HS-5 (cell line): Measurements from ENCODE around the gene FPR2.
"Not testable (repeated sequence)": the region's sequence is repeated elsewhere in the genome, so short reads cannot be mapped to it uniquely, and the experiment has no call there.

Source experiments
- DNase-seq: peaks from one replicate; pipeline ENCODE4 v3.0.0-alpha.2; 2012; ENCODE audit warnings: low read depth

The FPR2 gene

GRCh38 chr19:51805396-51805795, 44.4 kb downstream of the FPR2 start:
- DNase-seq, result not testable (repeated sequence)

- DNase-seq, result not testable (repeated sequence)
Measured at GRCh38 chr19:51806571-51806970, 45.6 kb downstream of the FPR2 start.

- no peak for DNase-seq
Measured at GRCh38 chr19:51807111-51807701, 46.2 kb downstream of the FPR2 start.

GRCh38 chr19:51807925-51808324, 46.9 kb downstream of the FPR2 start:
- DNase-seq, result no peak

DNA sequence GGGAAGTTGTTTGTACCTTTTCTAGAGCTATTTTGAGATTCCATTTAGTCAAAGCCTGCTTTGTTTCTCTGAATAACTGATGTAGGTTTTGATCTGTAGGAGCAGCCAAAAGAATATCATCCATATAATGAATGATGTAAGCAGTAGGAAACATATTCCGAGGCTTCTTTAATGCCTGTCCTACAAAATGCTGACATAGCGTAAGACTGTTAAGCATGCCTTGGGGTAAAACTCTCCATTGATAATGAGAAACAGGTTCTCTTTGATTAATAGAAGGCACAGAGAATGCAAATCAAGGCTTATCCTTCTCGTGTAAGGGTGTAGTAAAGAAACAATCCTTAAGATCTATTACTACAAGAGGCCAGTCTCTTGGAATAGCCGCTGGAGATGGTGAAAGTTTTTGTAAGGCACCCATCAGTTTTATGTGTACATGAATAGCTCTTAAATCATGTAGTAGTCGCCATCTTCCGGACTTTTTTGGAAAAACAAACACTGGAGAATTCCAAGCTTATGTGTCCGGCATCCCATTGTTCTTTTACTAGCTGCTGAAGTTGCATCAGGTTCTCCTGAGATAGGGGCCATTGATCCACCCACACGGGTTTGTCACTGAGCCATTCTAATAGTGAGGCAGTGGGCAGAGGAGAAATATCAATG, 47.5 kb downstream of the FPR2 start:
- DNase-seq, result peak; percentile 34

GRCh38 chr19:51809787-51810186, 48.8 kb downstream of the FPR2 start:
- DNase-seq, result no peak

GRCh38 chr19:51810223-51810622, 49.2 kb downstream of the FPR2 start:
- DNase-seq, result no peak

- no peak for DNase-seq
Measured at GRCh38 chr19:51811344-51811743, 50.4 kb downstream of the FPR2 start.

DNA sequence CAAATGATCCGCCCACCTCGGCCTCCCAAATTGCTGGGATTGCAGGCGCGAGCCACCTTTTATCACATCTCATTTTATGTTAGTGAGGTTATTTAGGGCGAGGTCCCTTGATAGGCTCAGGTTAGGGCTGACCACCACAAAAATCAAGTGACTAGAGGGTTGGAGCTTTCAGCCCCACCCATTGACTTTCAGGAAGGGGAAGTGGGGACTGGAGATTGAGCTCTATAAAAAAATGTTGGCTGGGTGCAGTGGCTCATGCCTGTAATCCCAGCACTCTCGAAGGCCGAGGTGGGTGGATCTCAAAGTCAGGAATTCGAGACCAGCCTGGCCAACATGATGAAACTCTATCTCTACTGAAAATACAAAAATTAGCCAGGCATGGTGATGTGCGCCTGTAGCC, 54.1 kb downstream of the FPR2 start:
- no peak for DNase-seq

DNA sequence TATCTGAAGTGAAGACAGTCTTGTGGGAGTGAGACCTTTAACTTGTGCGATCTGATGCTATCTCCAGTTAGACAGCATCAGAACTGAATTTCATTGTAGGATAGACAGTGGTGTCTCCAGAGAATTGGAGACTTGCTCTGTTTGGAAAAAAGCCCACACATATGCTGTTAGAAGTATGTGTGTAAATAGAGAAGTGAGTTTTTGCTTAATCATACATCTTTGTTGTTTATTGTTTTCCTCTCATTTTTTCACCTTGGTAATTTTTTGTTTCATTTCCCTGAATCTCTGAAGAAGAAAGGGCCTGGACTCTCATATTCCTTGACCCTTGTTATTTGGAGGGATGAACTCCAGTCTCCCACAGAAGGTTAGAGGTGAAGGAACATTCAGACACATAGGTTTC, 55.7 kb downstream of the FPR2 start:
- no peak for DNase-seq

DNA sequence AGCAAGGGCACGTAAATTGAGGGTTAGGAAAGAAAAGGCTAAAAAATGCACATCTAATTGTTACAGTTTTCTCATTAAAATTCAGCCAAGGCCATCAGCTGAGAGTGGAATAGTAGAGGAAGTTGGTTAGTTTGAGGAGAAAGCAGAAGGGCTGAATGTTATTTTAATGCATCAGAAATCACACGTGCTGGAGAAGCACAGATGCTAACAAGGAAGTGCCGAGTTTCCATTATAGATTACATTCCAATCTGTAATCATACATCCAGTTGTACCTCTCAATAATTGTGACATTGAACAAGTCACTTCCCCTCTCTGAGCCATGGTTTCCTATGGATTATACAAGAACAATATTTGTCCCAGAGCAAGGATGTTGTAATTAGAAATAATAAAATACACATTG, 59.0 kb downstream of the FPR2 start:
- no peak for DNase-seq
